T-helper 22 cell (primary cell): ENCODE data around the gene SF3B2.
"Not testable (repeated sequence)": the region's sequence is repeated elsewhere in the genome, so short reads cannot be mapped to it uniquely, and the experiment has no call there.

Experiments
- DNase-seq: peaks from one replicate; pipeline ENCODE4 v3.0.0-alpha.2; 2020; ENCODE audit warnings: low read depth

The SF3B2 gene

DNA sequence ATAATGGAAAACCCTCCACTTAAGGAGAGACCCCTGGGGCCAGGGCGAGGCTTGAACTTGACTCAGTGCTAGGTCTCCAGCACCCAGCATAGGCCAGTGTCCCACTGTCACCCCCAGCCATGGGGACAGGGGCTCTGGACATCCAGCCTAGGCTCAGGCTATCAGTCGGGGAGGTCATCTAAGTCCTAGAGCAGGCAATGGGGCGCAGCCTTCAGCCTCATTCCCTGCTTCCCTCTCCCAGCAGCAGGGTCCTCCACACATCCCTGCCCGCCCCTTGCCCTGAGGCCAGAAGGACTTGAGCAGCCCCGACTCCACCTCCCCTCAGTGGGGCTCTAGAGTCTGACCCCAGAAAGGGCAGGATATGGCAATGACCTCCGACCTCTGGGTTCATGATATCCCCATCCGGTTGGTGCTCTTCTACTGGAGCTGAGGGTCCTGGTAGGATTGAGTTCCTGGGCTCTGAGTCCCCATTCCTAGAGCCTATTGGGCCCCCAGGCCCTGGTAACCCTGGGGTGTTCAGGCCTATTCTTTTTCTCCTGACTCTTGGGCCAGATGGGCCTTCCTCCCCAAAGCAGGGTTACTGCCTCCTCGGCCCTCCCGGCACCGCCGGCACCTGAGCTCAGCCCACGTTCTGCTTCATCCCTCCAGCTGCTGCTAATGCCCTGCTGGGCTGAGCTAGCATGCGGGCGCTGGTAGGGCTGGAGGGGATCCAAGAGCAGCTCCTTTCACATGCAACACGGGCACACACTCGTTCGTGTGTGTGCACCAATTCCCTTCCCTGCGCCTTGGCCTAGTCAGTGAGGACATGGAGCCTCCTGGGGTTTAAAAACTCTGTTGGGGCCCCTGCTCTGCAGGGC lies 36.0 kb upstream of the SF3B2 start:
- no peak for DNase-seq

GRCh38 chr11:66016793-66017177 lies 35.4 kb upstream of the SF3B2 start:
- no peak for DNase-seq

- DNase-seq, result no peak
Measured at GRCh38 chr11:66017321-66017720, 34.8 kb upstream of the SF3B2 start.

- no peak for DNase-seq
Measured at GRCh38 chr11:66020212-66020611, 32.0 kb upstream of the SF3B2 start.

DNA sequence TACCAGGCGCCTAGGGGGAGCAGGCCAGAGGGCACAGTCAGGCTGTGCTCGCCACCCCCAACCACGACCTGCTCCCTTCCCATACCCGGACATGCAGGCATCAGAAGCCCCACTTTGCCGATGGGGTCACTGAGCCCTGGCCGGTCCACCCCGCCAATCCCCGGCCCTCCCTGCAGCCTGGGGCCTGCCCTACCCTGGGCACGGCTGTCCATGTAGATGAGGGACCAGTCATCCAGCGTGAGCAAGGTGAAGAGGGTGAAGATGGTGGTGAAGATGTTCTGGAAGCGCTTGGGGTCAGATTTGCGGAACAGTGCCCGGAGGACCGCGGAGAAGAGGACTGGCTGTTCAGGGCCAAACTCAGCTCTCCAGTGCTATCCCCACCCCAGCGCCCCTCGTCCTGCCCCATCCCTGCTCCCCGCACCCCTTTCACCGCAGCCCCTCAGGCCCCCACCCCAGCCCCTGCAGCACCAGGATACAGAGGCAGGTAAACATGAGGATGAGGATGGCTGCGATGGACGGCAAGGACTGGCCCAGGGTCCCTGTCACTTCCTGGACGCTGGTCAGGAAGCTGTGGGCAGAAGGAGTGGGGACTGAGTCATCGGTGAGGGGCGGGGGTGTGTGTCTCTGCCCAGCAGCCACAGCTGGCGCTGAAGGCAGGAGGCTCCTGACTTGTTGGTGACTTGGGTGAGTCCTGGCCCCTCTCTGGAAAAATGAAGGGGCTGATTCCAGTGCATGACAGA lies 31.4 kb upstream of the SF3B2 start:
- DNase-seq, result no peak

GRCh38 chr11:66022401-66023185 lies 29.6 kb upstream of the SF3B2 start:
- peak; percentile 32 for DNase-seq

DNA sequence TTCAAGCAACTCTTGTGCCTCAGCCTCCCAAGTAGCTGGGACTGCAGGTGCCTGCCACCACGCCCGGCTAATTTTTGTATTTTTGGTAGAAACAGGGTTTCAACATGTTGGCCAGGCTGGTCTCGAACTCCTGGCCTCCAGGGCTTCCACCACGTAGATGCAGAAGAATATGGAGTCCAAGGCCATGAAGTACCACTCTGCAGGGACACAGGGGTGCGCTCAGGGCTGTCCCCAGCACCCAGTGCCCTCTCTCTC lies 29.1 kb upstream of the SF3B2 start:
- DNase-seq, result not testable (repeated sequence)

DNA sequence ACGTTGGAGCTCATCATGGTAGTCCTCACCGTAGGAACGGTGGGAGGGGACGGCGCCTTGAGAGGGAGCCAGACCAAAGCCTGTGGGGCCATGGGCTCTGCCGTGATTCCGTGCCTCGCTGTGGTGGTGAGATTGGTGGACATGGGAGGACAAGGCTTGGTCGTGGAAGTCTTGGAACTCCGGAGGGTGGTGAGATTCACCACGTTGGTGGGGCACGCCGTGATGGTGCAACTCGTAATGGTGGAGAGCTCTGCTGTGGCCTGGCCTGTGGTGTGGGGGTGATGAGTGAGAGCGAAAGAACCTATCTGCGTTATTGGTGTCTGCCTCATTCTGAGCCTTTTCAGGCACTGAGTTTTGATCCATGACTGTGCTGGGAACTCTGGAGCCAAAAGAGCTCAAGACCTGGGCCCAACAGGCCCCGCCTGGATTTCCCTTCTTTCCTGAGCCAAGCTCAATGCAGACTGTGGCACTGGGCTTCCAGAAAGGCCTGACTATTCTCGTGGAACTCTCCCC lies 26.1 kb upstream of the SF3B2 start, which contains the start of gene CATSPER1:
Gene CATSPER1, minus strand, starts transcription at position 463 of the 513 bp plus-strand sequence. Its CDS starts 100 bp downstream, at position 363.
- no peak for DNase-seq

DNA sequence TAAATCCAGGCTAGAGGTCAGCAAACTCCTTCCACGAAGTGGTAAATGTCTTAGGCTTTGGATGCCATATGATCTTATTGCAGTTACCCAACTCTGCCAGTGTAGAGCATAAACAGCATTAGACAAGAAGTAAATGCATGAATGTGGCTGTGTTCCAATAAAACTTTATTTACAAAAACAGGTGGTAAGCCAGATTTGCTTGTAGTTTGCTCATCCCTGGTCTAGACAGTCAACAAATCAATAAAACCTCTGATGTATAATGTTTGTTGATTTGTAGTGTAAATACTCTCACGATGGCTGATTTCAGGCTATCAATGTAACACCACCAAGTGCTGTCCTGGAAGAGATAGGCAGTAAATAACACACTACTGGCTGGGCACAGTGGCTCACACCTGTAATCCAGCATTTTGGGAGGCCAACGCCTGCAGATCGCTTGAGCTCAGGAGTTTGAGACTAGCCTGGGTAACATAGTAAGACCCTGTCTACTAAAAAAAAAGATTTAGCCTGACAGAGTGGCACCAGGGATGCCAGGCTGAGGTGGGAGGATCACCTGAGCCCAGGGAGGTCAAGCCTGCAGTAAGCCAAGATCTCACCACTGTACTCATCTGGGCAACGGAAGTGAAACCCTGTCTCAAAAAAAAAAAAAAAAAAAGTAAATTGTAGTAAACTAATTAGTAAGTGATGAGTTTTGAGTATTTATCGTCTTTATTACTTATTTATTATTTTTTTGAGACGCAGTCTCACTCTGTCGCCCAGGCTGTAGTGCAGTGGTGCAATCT lies 19.0 kb upstream of the SF3B2 start:
- DNase-seq, result no peak

DNA sequence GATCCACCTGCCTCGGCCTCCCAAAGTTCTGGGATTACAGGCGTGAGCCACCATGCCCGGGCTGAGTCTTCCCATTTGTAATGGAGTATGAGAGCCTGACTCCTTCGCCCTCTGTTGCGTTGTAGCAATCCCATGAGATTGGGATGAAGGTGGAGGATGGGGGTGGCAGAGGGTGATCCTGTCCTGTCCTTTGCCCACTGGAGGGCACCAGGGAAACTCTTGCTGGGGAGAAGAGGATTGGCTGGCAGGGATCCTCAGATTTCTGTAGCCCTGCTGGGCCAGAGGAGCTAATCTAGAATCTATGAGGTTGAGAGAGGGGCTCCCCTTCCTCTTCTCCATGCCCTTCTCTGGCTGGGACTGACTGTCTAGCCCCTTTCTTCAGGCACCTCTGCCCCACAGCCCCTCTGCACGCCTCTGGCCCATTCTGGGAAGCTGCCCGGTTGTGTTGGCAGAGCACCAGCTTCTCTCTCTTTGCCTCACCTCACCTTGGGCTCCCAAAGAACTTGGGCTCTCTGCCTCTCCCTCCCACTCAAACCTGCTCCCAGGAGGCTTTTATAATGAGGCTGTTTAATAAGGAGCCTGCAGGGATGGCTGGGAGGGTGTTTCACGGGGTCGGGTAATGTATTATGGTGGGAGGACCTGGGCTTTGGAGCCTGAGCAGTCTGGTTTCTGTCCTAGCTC lies 16.4 kb upstream of the SF3B2 start:
- no peak for DNase-seq

DNA sequence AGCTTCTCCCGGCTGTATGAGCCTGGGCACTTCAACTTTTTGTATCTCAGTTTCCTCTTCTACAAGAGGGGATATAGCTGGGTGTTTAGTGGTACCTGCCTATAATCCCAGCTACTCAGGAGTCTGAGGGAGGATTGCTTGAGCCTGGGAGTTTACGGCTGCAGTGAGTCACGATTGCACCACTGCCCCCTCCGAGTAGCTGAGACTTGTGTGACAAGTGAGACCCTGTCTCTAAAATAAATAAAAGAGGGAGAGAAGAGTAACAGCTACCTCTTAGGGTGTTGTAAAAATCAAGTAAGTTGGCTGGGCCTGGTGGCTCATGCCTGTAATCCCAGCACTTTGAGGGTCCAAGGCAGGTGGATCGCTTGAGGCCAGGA lies 15.8 kb upstream of the SF3B2 start:
- no peak for DNase-seq

DNA sequence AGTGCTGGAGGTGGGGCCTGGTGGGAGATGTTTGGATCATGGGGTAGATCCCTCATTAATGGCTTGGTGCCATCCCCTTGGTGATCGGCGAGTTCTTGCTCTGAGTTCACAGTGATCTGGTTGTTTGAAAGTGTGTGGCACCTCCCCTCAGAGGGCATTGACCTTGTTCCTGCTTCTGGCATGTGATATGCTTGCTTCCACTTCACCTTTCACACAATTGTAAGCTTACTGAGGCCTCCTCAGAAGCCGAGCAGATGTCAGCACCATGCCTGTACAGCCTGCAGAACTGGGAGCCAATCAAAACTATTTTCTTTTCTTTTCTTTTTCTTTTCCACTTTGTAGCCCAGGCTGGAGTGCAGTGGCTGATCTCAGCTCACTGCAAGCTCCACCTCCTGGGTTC lies 14.8 kb upstream of the SF3B2 start:
- DNase-seq, result no peak

DNA sequence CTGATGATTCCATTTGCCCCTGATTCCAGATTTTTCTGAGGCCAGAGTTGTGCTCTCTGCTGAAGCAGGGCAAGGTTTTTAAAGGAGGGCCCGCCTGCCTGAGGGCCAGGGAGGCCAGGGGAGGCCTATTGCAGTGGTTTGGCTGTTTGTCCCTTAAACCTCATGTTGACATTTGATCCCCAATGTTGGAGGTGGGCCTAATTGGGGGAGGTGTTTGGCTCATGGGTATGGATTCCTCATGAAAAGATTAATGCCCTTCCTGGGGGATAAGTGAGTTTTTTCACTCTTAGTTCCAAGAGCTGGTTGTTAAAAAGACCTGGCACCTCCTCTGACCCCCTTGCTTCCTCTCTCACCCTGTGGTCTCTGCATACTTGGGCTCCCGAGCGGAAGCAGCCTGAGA lies 12.4 kb upstream of the SF3B2 start:
- DNase-seq, result no peak

DNA sequence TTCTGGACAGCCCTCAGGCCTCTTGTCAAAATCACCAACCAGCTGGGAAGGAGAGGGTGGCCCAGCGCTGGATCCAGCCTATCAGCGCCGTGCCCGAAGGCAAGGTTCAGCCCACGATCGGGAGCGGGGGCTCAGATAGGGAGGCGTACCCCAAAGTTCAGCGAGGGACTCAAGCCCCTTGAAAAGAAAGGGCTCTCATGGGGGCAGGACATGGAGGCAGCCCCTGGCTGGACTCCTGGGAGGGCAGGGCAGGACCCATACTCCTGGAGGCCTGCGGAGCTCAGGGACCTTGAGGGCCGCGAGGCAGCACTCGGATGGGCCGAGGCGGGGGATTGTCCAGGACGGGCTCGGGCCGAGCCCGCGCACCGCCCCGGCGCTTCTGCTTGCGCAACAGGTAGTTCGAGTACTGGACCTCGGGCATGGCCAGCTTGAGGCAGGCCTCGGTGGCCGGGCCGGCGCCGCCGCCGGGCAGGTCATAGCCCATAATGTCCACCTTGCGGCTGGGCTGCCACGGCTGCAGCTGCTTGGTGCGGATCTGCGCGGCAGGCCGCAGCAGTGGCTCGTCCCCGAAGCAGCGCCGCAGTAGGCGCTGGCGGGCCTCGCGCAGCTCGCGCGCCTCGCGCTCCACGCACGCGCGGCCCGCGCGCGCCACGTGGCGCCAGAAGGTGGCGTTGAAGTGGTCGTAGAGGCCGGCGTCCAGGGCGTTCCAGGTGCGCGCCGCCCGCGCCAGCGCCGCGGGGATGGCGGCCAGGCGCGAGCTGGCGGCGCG lies 9.8 kb upstream of the SF3B2 start:
- no peak for DNase-seq

DNA sequence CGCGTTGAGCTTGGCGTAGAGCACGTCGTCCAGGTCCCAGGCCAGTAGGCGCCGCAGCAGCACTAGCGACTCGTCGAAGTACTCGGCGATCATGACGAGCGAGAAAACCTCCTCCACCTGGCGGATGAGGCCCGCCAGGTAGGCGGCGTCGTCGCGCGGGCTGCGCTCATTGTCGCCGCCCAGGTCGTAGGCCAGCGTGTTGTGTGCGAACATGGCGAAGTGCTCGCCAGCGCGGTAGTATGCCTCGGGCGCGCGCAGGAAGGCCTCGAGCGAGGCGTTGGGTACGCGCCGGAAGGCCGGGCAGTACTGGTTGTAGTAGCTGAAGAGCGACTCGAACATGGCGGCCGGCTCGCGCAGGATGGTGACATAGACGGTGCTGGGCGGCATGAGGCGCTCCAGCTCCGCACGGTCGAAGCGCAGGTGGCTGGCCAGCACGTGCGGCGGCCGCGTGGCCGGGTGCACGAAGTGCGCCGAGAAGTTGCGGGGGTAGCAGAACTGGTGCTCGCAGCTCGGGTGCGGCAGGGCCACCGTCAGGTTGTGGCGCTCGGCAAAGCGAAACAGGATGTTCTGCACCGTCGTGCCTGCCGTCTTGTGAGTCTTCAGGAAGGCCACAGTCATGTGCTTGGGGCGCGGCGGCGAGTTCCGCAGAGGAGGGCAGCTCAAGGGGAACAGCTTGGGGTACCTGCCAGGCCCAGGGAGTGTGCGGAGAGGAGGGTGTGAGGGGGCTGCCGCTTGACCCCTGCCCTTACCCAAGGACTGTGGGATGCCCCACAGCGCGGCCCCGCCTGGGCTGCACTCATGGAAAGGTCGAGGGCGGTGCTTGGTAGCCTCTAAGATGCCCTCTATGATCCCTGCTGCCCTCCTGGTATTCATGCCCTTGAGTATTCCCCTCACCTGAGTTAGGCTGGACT lies 8.9 kb upstream of the SF3B2 start:
- no peak for DNase-seq

DNA sequence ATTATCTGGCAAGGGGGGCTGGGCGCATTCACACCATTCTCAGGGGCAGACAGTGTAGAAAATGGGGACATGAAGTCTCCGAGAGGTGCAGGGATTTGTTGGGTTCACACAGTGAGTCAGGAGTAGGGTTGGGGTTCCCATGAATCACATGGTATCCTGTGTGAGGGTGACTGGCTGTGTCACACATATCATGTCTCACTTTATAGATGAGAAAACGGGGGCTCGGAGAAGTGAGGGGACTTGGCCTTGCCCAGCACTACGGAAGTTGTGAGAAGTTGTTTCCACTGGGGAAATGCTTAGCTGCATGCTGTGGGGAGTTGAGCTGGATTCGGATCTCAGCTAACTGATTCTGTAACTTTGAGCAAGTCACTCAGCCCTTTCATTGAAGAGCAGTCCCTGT lies 7.4 kb upstream of the SF3B2 start:
- DNase-seq, result peak; percentile 6

GRCh38 chr11:66045177-66045639 lies 7.0 kb upstream of the SF3B2 start:
- DNase-seq, result peak; percentile 69

DNA sequence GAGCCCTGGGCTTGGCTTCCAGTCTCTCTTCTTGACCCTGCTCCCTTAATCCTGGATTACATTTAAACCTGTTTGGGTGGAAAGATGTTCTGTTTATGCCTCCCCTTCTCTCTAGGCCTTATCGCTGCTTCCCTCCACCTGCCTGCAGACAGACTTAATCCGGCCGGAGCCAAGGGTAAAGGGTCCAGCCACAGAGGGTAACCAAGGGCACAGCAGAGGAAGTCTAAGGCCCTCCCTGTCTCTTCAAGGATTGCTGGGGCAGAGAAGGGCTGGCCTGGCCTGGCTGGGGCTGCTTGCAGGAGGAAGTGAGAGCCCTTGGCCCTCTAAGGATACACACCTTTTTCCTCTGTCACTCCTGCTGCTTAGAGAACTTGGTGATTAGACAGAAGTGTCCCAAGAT lies 5.3 kb upstream of the SF3B2 start:
- no peak for DNase-seq
